ENCODE measurements around the gene TOM1. TPM values are rescaled to one million over a fixed set of nuclear protein-coding genes. Genes with fewer than 3 reads are reported as not detected.

TOM1 gene
- polyA plus RNA-seq, 1 of the 3 experiments (the other 2 are of a cell fraction), result 26.9 TPM

DNA sequence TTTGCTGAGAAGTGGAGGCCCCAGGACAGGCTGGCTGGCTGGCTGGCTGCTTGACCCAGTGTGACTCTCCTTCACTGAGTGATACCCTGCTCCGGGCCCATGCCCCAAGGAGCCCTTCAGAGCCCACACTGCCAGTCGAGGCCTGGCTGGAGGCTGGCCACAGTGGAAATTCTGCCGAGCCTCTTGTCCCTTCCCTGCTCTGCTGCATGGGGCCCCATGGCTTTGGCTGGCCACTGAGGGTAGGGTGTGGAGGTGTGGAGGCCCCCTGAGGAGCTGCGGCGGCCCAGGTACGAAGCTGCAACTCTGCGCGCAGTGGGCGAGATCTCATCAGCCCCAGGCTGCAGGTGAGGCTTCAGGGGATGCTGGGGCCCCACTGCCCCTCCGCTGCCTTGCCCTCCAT, 47.8 kb downstream of the TOM1 start:
- no peaks in the 10 kb centered on the region for H4K20me1 ChIP-seq (ENCODE audit: insufficient read depth)
- CTCF ChIA-PET, result interaction anchor here (1.5 to 2.6 kb wide), 2 partner anchors 12 to 83 kb away, joined by 3 to 7 read pairs; no protein-coding TSS in a partner anchor
- TF ChIP-seq RAD21 (IDR thresholded peaks at IDR 0.05; ENCODE audit: low read length) (no peak), EP300 (IDR thresholded peaks at IDR 0.05; ENCODE audit: borderline replicate concordance in 1 of 2, low read depth in 1 of 2, low read length in 1 of 2) (no peak), RCOR1 (IDR thresholded peaks at IDR 0.05; ENCODE audit: low read length) (no peak)
- TF ChIP-seq, protein P1, sequence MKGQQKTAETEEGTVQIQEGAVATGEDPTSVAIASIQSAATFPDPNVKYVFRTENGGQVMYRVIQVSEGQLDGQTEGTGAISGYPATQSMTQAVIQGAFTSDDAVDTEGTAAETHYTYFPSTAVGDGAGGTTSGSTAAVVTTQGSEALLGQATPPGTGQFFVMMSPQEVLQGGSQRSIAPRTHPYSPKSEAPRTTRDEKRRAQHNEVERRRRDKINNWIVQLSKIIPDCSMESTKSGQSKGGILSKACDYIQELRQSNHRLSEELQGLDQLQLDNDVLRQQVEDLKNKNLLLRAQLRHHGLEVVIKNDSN (IDR thresholded peaks at IDR 0.05; ENCODE audit: borderline replicate concordance, low read depth), result no peak
- H3K4me3 ChIP-seq (ENCODE audit: low read depth in 2 of 2, low read length in 1 of 2), result no peak overlapping the region
- POLR2A ChIA-PET, result no interaction called here
- H3K27ac ChIP-seq (ENCODE audit: low read depth in 2 of 2, low read length in 1 of 2), result no peak overlapping the region
- WGBS (ENCODE audit: low lambda C conversion rate), result 60% methylated on average over 2 of the region's 10 CpGs
- no peaks in the 10 kb centered on the region for H3K9me3 ChIP-seq
- no peak overlapping the region for H3K9ac ChIP-seq
- DNase-seq, result no peak
- H3K79me2 ChIP-seq (ENCODE audit: insufficient read depth), result no peaks in the 10 kb centered on the region
- no peaks in the 10 kb centered on the region for H3K36me3 ChIP-seq (replicated peaks in 1 of 2; ENCODE audit: control insufficient read depth in 1 of 2, insufficient read depth in 2 of 2, low read length in 1 of 2)
- H3K4me1 ChIP-seq (ENCODE audit: control insufficient read depth in 1 of 2, insufficient read depth in 2 of 2, low read depth in 1 of 2, low read length in 1 of 2), result peaks cover 5 to 24% of the 10 kb centered on the region in 2 experiments; a peak in 2 of 4 replicates
- H3K4me2 ChIP-seq, result no peak overlapping the region
- H3K27me3 ChIP-seq (ENCODE audit: insufficient read depth), result no peaks in the 10 kb centered on the region
- H2AFZ ChIP-seq (ENCODE audit: low read depth), result no peak overlapping the region
- H3K9me2 ChIP-seq, result no peaks in the 10 kb centered on the region
- no peaks in the 10 kb centered on the region for H3F3A ChIP-seq (replicated peaks; ENCODE audit: insufficient read depth)

DNA sequence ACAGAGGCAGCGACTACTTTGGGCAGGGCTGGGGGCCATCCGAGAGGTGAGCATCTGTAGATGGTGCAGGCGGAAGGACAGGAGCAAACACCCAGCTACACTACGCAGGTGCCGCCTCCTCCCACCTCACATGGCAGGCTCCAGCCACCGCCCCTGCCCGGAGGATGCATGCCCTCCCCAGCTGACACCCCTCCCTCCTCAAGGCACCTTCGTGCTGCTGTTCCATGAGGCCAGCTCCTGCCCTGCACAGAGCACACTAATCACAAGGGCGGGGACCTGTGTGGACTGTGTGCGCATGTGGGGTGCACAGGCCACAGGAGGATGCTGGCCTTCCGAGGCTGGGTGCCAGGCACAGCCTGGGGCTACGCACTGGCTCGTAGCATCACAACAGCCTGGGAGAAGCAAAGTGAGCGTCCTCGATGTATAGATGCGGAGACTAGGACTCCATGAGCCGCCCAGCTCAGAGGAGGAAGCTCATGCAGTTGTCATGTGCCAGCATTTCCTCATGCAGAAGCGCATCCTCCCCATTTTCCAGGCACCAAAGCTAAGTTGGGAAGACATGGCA, 48.4 kb downstream of the TOM1 start:
- Histone ChIP-seq H3K79me2 (ENCODE audit: insufficient read depth) (no peaks in the 10 kb centered on the region), H3K4me2 (no peak overlapping the region), H3F3A (replicated peaks; ENCODE audit: insufficient read depth) (no peaks in the 10 kb centered on the region), H3K27ac (ENCODE audit: low read depth in 2 of 2, low read length in 1 of 2) (no peak overlapping the region), H3K4me3 (ENCODE audit: low read depth in 2 of 2, low read length in 1 of 2) (no peak overlapping the region), H3K36me3 (replicated peaks in 1 of 2; ENCODE audit: control insufficient read depth in 1 of 2, insufficient read depth in 2 of 2, low read length in 1 of 2) (no peaks in the 10 kb centered on the region), H3K9me3 (no peaks in the 10 kb centered on the region), H3K9me2 (no peaks in the 10 kb centered on the region), H3K27me3 (ENCODE audit: insufficient read depth) (no peaks in the 10 kb centered on the region), H2AFZ (ENCODE audit: low read depth) (no peak overlapping the region), H3K4me1 (ENCODE audit: control insufficient read depth in 1 of 2, insufficient read depth in 2 of 2, low read depth in 1 of 2, low read length in 1 of 2) (peaks cover 5 to 24% of the 10 kb centered on the region in 2 experiments; a peak in 2 of 4 replicates), H3K9ac (no peak overlapping the region), H4K20me1 (ENCODE audit: insufficient read depth) (no peaks in the 10 kb centered on the region)
- WGBS (ENCODE audit: low lambda C conversion rate), result 85% methylated on average over 4 of the region's 18 CpGs
- no peak for DNase-seq
- CTCF ChIA-PET, result interaction anchor here (1.0 to 5.3 kb wide), 4 partner anchors 13 to 930 kb away, joined by 3 to 42 read pairs (median 6); no protein-coding TSS in a partner anchor
- TF ChIP-seq POLR2AphosphoS5 (IDR thresholded peaks at IDR 0.05; ENCODE audit: low read depth, low read length) (no peak), RCOR1 (IDR thresholded peaks at IDR 0.05; ENCODE audit: low read length) (no peak), SIN3A (IDR thresholded peaks at IDR 0.05; ENCODE audit: borderline replicate concordance, low read depth, low read length) (no peak), NRF1 (IDR thresholded peaks at IDR 0.05; ENCODE audit: low read depth, low read length) (no peak), EZH2phosphoT487 (IDR thresholded peaks at IDR 0.05; ENCODE audit: borderline replicate concordance, low read depth) (no peak), FOXM1 (IDR thresholded peaks at IDR 0.05; ENCODE audit: low read depth) (no peak), CHD2 (IDR thresholded peaks at IDR 0.05; ENCODE audit: low read length, partially characterized antibody) (no peak), JUND (IDR thresholded peaks at IDR 0.05) (no peak), EP300 (IDR thresholded peaks at IDR 0.05; ENCODE audit: borderline replicate concordance in 1 of 2, low read depth in 1 of 2, low read length in 1 of 2) (no peak), RFX5 (IDR thresholded peaks at IDR 0.05; ENCODE audit: low read length) (no peak), YY1 (IDR thresholded peaks at IDR 0.05; ENCODE audit: low read depth) (no peak), TEAD4 (IDR thresholded peaks at IDR 0.05; ENCODE audit: borderline replicate concordance, insufficient read depth) (no peak), MXI1 (IDR thresholded peaks at IDR 0.05; ENCODE audit: low read depth, low read length) (no peak), ELF1 (IDR thresholded peaks at IDR 0.05) (no peak)
- TF ChIP-seq, protein P2, sequence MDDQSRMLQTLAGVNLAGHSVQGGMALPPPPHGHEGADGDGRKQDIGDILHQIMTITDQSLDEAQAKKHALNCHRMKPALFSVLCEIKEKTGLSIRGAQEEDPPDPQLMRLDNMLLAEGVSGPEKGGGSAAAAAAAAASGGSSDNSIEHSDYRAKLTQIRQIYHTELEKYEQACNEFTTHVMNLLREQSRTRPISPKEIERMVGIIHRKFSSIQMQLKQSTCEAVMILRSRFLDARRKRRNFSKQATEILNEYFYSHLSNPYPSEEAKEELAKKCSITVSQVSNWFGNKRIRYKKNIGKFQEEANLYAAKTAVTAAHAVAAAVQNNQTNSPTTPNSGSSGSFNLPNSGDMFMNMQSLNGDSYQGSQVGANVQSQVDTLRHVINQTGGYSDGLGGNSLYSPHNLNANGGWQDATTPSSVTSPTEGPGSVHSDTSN (IDR thresholded peaks at IDR 0.05), result no peak
- TF ChIP-seq, protein P3, sequence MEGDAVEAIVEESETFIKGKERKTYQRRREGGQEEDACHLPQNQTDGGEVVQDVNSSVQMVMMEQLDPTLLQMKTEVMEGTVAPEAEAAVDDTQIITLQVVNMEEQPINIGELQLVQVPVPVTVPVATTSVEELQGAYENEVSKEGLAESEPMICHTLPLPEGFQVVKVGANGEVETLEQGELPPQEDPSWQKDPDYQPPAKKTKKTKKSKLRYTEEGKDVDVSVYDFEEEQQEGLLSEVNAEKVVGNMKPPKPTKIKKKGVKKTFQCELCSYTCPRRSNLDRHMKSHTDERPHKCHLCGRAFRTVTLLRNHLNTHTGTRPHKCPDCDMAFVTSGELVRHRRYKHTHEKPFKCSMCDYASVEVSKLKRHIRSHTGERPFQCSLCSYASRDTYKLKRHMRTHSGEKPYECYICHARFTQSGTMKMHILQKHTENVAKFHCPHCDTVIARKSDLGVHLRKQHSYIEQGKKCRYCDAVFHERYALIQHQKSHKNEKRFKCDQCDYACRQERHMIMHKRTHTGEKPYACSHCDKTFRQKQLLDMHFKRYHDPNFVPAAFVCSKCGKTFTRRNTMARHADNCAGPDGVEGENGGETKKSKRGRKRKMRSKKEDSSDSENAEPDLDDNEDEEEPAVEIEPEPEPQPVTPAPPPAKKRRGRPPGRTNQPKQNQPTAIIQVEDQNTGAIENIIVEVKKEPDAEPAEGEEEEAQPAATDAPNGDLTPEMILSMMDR (IDR thresholded peaks at IDR 0.05), result no peak
- TF ChIP-seq, protein P4, sequence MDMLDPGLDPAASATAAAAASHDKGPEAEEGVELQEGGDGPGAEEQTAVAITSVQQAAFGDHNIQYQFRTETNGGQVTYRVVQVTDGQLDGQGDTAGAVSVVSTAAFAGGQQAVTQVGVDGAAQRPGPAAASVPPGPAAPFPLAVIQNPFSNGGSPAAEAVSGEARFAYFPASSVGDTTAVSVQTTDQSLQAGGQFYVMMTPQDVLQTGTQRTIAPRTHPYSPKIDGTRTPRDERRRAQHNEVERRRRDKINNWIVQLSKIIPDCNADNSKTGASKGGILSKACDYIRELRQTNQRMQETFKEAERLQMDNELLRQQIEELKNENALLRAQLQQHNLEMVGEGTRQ (IDR thresholded peaks at IDR 0.05; ENCODE audit: borderline replicate concordance, low read depth, low read length), result no peak
- TF ChIP-seq, protein P1 (IDR thresholded peaks at IDR 0.05; ENCODE audit: borderline replicate concordance, low read depth), result no peak
- POLR2A ChIA-PET, result interaction anchor here (0.6 kb wide), 1 partner anchor 65 kb away, joined by 3 read pairs; no protein-coding TSS in a partner anchor

Measured in SK-N-SH (cell line).